Endothelial cell of umbilical vein (primary cell): ENCODE measurements around the gene RER1. TPM values are rescaled to one million over a fixed set of nuclear protein-coding genes. Genes with fewer than 3 reads are reported as not detected.

Experiments
- BruUV-seq: library from RNA; stranded (reverse); fragments of 400-500 nt; replicated peaks from 2 replicates; lab custom pipeline; 2021; lab: Mats Ljungman, UMichigan
- CTCF ChIA-PET: fragments of 300-600, 350-600 bp; sonication (Branson Sonifier 250); formaldehyde crosslinking; loops from one replicate; lab custom pipeline; 2021; ENCODE audit warnings: antibody characterized with exemption, inconsistent platforms; lab: Charles Lee
- POLR2A ChIA-PET: fragments of 300-600, 350-600 bp; sonication (Branson Sonifier 250); formaldehyde crosslinking; loops from one replicate; lab custom pipeline; 2021; ENCODE audit warnings: antibody characterized with exemption, inconsistent platforms; lab: Charles Lee
- DNase-seq: peaks from one replicate; pipeline ENCODE4 v3.0.0-alpha.2; 2011; ENCODE audit warnings: low read depth, low spot score
- FAIRE-seq: peaks from 2 replicates; lab custom pipeline; 2011; peaks lifted over from hg19 to GRCh38; lab: Jason Lieb, UNC
- H2AFZ ChIP-seq: 2 replicates; pipeline ENCODE4 v1.6.0; 2012; ENCODE audit warnings: low read depth, low read length, control low read depth, inconsistent platforms
- H3K27ac ChIP-seq: 2 replicates; pipeline ENCODE4 v1.5.1; 2011; ENCODE audit warnings: low read depth, mild to moderate bottlenecking, control low read depth, low read length, moderate library complexity; ENCODE audit not compliant: insufficient read depth
- H3K27me3 ChIP-seq, 2 experiments: 2 replicates each; pipeline versions ENCODE4 v1.6.0 to v1.6.1; 2011; ENCODE audit warnings: low read length in 2 of 2, mixed read lengths in 1 of 2; ENCODE audit not compliant: control insufficient read depth in 2 of 2, insufficient read depth in 2 of 2
- H3K36me3 ChIP-seq, 2 experiments: 2 replicates in 1 of 2; 3 replicates in 1 of 2; pipeline ENCODE4 v1.5.1; 2011; ENCODE audit warnings: low read length in 2 of 2, mild to moderate bottlenecking in 1 of 2, moderate library complexity in 1 of 2; ENCODE audit not compliant: control insufficient read depth in 2 of 2, insufficient read depth in 2 of 2; ENCODE audit errors: extremely low read depth in 1 of 2
- H3K4me1 ChIP-seq: 3 replicates; pipeline ENCODE4 v1.5.1; 2011; ENCODE audit warnings: mild to moderate bottlenecking, low read length; ENCODE audit not compliant: control insufficient read depth, insufficient read depth; ENCODE audit errors: extremely low read depth
- H3K4me2 ChIP-seq: 2 replicates; pipeline ENCODE4 v1.6.1; 2011; ENCODE audit warnings: low read length, control low read depth, mixed read lengths; ENCODE audit not compliant: insufficient read depth
- H3K4me3 ChIP-seq, 3 experiments: fragments of 200-600 bp in 1 of 3; sonication (generic), shearing (Covaris generic) in 1 of 3; replicated peaks in 1 of 3; 2 replicates each; pipeline ENCODE4 v1.5.1; 2011 to 2016; ENCODE audit warnings: control low read depth in 3 of 3, low read length in 3 of 3, mild to moderate bottlenecking in 2 of 3, inconsistent platforms in 1 of 3, low read depth in 1 of 3, moderate library complexity in 1 of 3; ENCODE audit not compliant: insufficient read depth in 1 of 3
- H3K79me2 ChIP-seq: 2 replicates; pipeline ENCODE4 v1.6.0; 2012; ENCODE audit warnings: low read length, inconsistent platforms; ENCODE audit not compliant: control insufficient read depth, insufficient read depth
- H3K9ac ChIP-seq: replicated peaks from 2 replicates; pipeline ENCODE3; 2011; ENCODE audit warnings: low read length, control low read depth; ENCODE audit not compliant: insufficient read depth; ENCODE audit errors: extremely low read depth
- H3K9me1 ChIP-seq: replicated peaks from 3 replicates; pipeline ENCODE4 v1.6.0; 2011; ENCODE audit warnings: mild to moderate bottlenecking, low read length; ENCODE audit not compliant: control insufficient read depth, insufficient read depth; ENCODE audit errors: extremely low read depth
- H3K9me3 ChIP-seq: replicated peaks from 2 replicates; pipeline ENCODE4 v1.5.1; 2012; ENCODE audit warnings: low read length, inconsistent platforms; ENCODE audit not compliant: control insufficient read depth, insufficient read depth
- H4K20me1 ChIP-seq: replicated peaks from 2 replicates; pipeline ENCODE3; 2011; ENCODE audit warnings: mild to moderate bottlenecking, low read length; ENCODE audit not compliant: control insufficient read depth, insufficient read depth; ENCODE audit errors: extremely low read depth
- CTCF ChIP-seq, 2 donors: IDR thresholded peaks; 1 replicate in 1 of 2; 2 replicates in 1 of 2; pipeline ENCODE4 v1.5.1; 2011; ENCODE audit warnings: low read length in 2 of 2, mild to moderate bottlenecking in 2 of 2, moderate library complexity in 2 of 2, control low read depth in 1 of 2, inconsistent platforms in 1 of 2, low read depth in 1 of 2; ENCODE audit not compliant: insufficient read depth in 1 of 2; ENCODE audit errors: extremely low read depth in 1 of 2
- EZH2 ChIP-seq: IDR thresholded peaks from 2 replicates; pipeline ENCODE4 v1.6.1; 2012; ENCODE audit warnings: borderline replicate concordance, low read depth, mild to moderate bottlenecking, moderate library complexity, low read length, inconsistent platforms; ENCODE audit not compliant: severe bottlenecking
- FOS ChIP-seq: IDR thresholded peaks from 2 replicates; pipeline ENCODE4 v1.6.1; 2011; ENCODE audit warnings: mild to moderate bottlenecking, low read length, moderate library complexity, borderline replicate concordance; ENCODE audit not compliant: insufficient read depth
- GATA2 ChIP-seq: IDR thresholded peaks from 2 replicates; pipeline ENCODE4 v1.7.0; 2011; ENCODE audit warnings: low read depth, mild to moderate bottlenecking, moderate library complexity, mixed read lengths, low read length; ENCODE audit not compliant: insufficient read length, insufficient read depth
- MYC ChIP-seq: IDR thresholded peaks from one replicate; pipeline ENCODE4 v1.6.1; 2011; ENCODE audit warnings: mild to moderate bottlenecking, low read depth, low read length
- POLR2A ChIP-seq: IDR thresholded peaks from 2 replicates; pipeline ENCODE4 v1.6.1; 2012; ENCODE audit warnings: low read depth, mild to moderate bottlenecking, control low read depth, low read length
- dilution Hi-C: fragments of 300-500 bp; cut with MboI; formaldehyde crosslinking; loops from one replicate; pipeline ENCODE4 v1.15.0; 2019; ENCODE audit warnings: low sequenced_read_pairs; ENCODE audit not compliant: extremely low pct_ligation_motif_present
- intact Hi-C: fragments of 100-400 bp; cut with micrococcal nuclease; formaldehyde crosslinking; loops from one replicate; pipeline ENCODE4 v1.10.0; 2022
- polyA plus RNA-seq, 4 experiments: library from polyadenylated mRNA; depleted of rRNA in 3 of 4; stranded (reverse) in 3 of 4; unstranded in 1 of 4; fragments of >200 nt; gene quantifications; 2 replicates each; pipeline versions ENCODE4 v1.2.1 to v1.2.3, GENCODE V29; 2011 to 2012; ENCODE audit warnings: missing spikeins in 1 of 4
- total RNA-seq: library from RNA; stranded (reverse); gene quantifications from 2 replicates; pipeline ENCODE4 v1.2.3, GENCODE V29; 2021

Gene RER1
- total and polyA plus RNA-seq, 2 donors (not counting 3 experiments of a cell fraction or from before 2014, with no cell fraction given) = 179 to 292 TPM

GRCh38 chr1:2446394-2446793, 54.8 kb downstream of the RER1 start:
- intact Hi-C loops (no loop called here), dilution Hi-C loops (no loop called here)
- BruUV-seq = no TSS peak
- no peak for DNase-seq
- CTCF ChIA-PET = interaction anchor here (0.8 to 1.5 kb wide), 3 partner anchors 101 to 978 kb away, joined by 4 read pairs; no protein-coding TSS in a partner anchor
- peaks cover 14% of the 10 kb centered on the region for H3K4me1 ChIP-seq
- TF ChIP-seq GATA2 (no peak), CTCF (IDR thresholded peaks at IDR 0.05; ENCODE audit: extremely low read depth in 1 of 2, insufficient read depth in 1 of 2, low read depth in 1 of 2, low read length in 2 of 2) (no peak)
- no peak overlapping the region for H3K27ac ChIP-seq
- FAIRE-seq = no peak
- H3K9me1 ChIP-seq = no peaks in the 10 kb centered on the region
- H3K9me3 ChIP-seq = no peaks in the 10 kb centered on the region
- H3K36me3 ChIP-seq = no peaks in the 10 kb centered on the region
- POLR2A ChIA-PET = no interaction called here
- H3K4me2 ChIP-seq = no peak overlapping the region
- H3K4me3 ChIP-seq = no peak overlapping the region
- no peak overlapping the region for H2AFZ ChIP-seq
- H3K79me2 ChIP-seq = no peaks in the 10 kb centered on the region
- H4K20me1 ChIP-seq = no peaks in the 10 kb centered on the region
- no peak overlapping the region for H3K9ac ChIP-seq
- peaks cover 6 to 13% of the 10 kb centered on the region in 2 experiments for H3K27me3 ChIP-seq

- no TSS peak for BruUV-seq
- H3K27ac ChIP-seq = no peak overlapping the region
- no peak overlapping the region for H2AFZ ChIP-seq
- no peak overlapping the region for H3K4me3 ChIP-seq
- peaks cover 6 to 13% of the 10 kb centered on the region in 2 experiments for H3K27me3 ChIP-seq
- no peak overlapping the region for H3K4me2 ChIP-seq
- dilution Hi-C loops = no loop called here
- H3K36me3 ChIP-seq = no peaks in the 10 kb centered on the region
- intact Hi-C loops = no loop called here
- H3K9me1 ChIP-seq = no peaks in the 10 kb centered on the region
- FAIRE-seq (no peak), DNase-seq (no peak)
- no peak overlapping the region for H3K9ac ChIP-seq
- no peaks in the 10 kb centered on the region for H4K20me1 ChIP-seq
- ChIA-PET CTCF (interaction anchor here (1.4 to 1.5 kb wide), 2 partner anchors 102 to 978 kb away, joined by 4 read pairs; no protein-coding TSS in a partner anchor), POLR2A (no interaction called here)
- H3K79me2 ChIP-seq = no peaks in the 10 kb centered on the region
- no peaks in the 10 kb centered on the region for H3K9me3 ChIP-seq
- peaks cover 16% of the 10 kb centered on the region for H3K4me1 ChIP-seq
- TF ChIP-seq MYC = no peak
- TF ChIP-seq FOS = no peak
- TF ChIP-seq POLR2A = no peak
- TF ChIP-seq CTCF (IDR thresholded peaks at IDR 0.05; ENCODE audit: extremely low read depth in 1 of 2, insufficient read depth in 1 of 2, low read depth in 1 of 2, low read length in 2 of 2) = no peak
- TF ChIP-seq EZH2 = no peak
Observed at GRCh38 chr1:2446861-2447260, 55.2 kb downstream of the RER1 start.
